ENCODE data around the gene MPV17. TPM values are rescaled to one million over a fixed set of nuclear protein-coding genes. Genes with fewer than 3 reads are reported as not detected.

MPV17 gene
- total RNA-seq, 2 donors from 2014 or later: 46.6 to 59.6 TPM

- no peaks in the 10 kb centered on the region for H3K4me1 ChIP-seq (ENCODE audit: control insufficient read depth, insufficient read depth, low read length)
- no peak for DNase-seq
- H3K27ac Mint-ChIP-seq: no peak overlapping the region
- H3K9me3 ChIP-seq (ENCODE audit: control insufficient read depth, low read length): no peaks in the 10 kb centered on the region
- H3K4me1 Mint-ChIP-seq: no peaks in the 10 kb centered on the region
- 92 to 94% methylated on average over 14 to 18 of the region's 18 CpGs for WGBS, 2 experiments (ENCODE audit: insufficient coverage in 1 of 2, insufficient read length in 1 of 2)
- no peak overlapping the region for H3K9ac ChIP-seq (ENCODE audit: extremely low read depth, low read length, poor library complexity, severe bottlenecking)
- H3K27ac ChIP-seq (ENCODE audit: low read depth, low read length): no peak overlapping the region
- no peaks in the 10 kb centered on the region for H3K27me3 Mint-ChIP-seq (ENCODE audit: insufficient read depth)
- H3K4me3 Mint-ChIP-seq: no peak overlapping the region
- no peaks in the 10 kb centered on the region for H3K27me3 ChIP-seq (ENCODE audit: control insufficient read depth, insufficient read depth, low read length, poor library complexity, severe bottlenecking)
- H3K36me3 Mint-ChIP-seq (ENCODE audit: low read depth): no peaks in the 10 kb centered on the region
- no peak overlapping the region for H3K4me3 ChIP-seq (ENCODE audit: low read length)
- H3K36me3 ChIP-seq (ENCODE audit: control insufficient read depth, insufficient read depth, low read length): no peaks in the 10 kb centered on the region
- TF ChIP-seq CTCF (conservative IDR thresholded peaks at IDR 0.05): no peak
- no peaks in the 10 kb centered on the region for H3K9me3 Mint-ChIP-seq
Measured at GRCh38 chr2:27298391-27299080, 24.4 kb downstream of the MPV17 start.

GRCh38 chr2:27297195-27297594 lies 25.7 kb downstream of the MPV17 start:
- H3K4me1 Mint-ChIP-seq: peaks cover 11% of the 10 kb centered on the region
- H3K4me3 Mint-ChIP-seq: no peak overlapping the region
- H3K4me1 ChIP-seq (ENCODE audit: control insufficient read depth, insufficient read depth, low read length): peaks cover 3% of the 10 kb centered on the region
- WGBS, 2 experiments (ENCODE audit: insufficient coverage in 1 of 2, insufficient read length in 1 of 2): 86 to 98% methylated on average over 1 to 3 of the region's 3 CpGs
- no peak overlapping the region for H3K9ac ChIP-seq (ENCODE audit: extremely low read depth, low read length, poor library complexity, severe bottlenecking)
- H3K9me3 Mint-ChIP-seq: no peaks in the 10 kb centered on the region
- TF ChIP-seq CTCF (conservative IDR thresholded peaks at IDR 0.05): no peak
- no peaks in the 10 kb centered on the region for H3K36me3 ChIP-seq (ENCODE audit: control insufficient read depth, insufficient read depth, low read length)
- no peak for DNase-seq
- no peak overlapping the region for H3K27ac ChIP-seq (ENCODE audit: low read depth, low read length)
- H3K9me3 ChIP-seq (ENCODE audit: control insufficient read depth, low read length): no peaks in the 10 kb centered on the region
- no peak overlapping the region for H3K4me3 ChIP-seq (ENCODE audit: low read length)
- H3K27me3 Mint-ChIP-seq (ENCODE audit: insufficient read depth): no peaks in the 10 kb centered on the region
- no peaks in the 10 kb centered on the region for H3K27me3 ChIP-seq (ENCODE audit: control insufficient read depth, insufficient read depth, low read length, poor library complexity, severe bottlenecking)
- H3K36me3 Mint-ChIP-seq (ENCODE audit: low read depth): no peaks in the 10 kb centered on the region
- no peak overlapping the region for H3K27ac Mint-ChIP-seq

DNA sequence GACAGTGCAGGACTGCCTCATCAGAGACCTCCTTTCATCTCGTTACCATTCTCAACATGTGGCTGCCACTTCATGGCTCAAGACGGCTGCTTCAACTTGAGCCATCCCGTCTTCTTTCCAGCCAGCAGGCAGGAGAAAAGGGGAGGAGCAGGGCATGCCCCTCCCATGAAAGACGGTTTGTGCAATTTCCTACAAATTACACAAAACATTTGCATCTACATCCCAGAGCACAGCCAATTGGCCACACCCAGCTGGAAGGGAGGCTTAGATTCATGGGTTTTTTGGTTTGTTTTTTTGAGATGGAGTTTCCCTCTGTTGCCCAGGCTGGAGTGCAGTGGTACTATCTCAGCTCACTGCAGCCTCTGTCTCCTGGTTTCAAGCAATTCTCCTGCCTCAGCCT lies 26.4 kb downstream of the MPV17 start:
- H3K9ac ChIP-seq (ENCODE audit: extremely low read depth, low read length, poor library complexity, severe bottlenecking): no peak overlapping the region
- H3K27ac ChIP-seq (ENCODE audit: low read depth, low read length): no peak overlapping the region
- Mint-ChIP-seq H3K36me3 (ENCODE audit: low read depth) (no peaks in the 10 kb centered on the region), H3K4me3 (no peak overlapping the region), H3K9me3 (no peaks in the 10 kb centered on the region), H3K27me3 (ENCODE audit: insufficient read depth) (no peaks in the 10 kb centered on the region), H3K4me1 (peaks cover 18% of the 10 kb centered on the region), H3K27ac (no peak overlapping the region)
- peaks cover 7% of the 10 kb centered on the region for H3K4me1 ChIP-seq (ENCODE audit: control insufficient read depth, insufficient read depth, low read length)
- H3K27me3 ChIP-seq (ENCODE audit: control insufficient read depth, insufficient read depth, low read length, poor library complexity, severe bottlenecking): no peaks in the 10 kb centered on the region
- H3K9me3 ChIP-seq (ENCODE audit: control insufficient read depth, low read length): no peaks in the 10 kb centered on the region
- H3K4me3 ChIP-seq (ENCODE audit: low read length): no peak overlapping the region
- TF ChIP-seq CTCF (conservative IDR thresholded peaks at IDR 0.05): no peak
- 80 to 84% methylated on average over 1 to 3 of the region's 4 CpGs for whole genome bisulfite sequencing, 2 experiments (ENCODE audit: insufficient coverage in 1 of 2, insufficient read length in 1 of 2)
- H3K36me3 ChIP-seq (ENCODE audit: control insufficient read depth, insufficient read depth, low read length): no peaks in the 10 kb centered on the region
- DNase-seq: no peak

Data from endodermal cell (in vitro differentiated cells).